ENCODE measurements around the gene ASIC3.

The ASIC3 gene

DNA sequence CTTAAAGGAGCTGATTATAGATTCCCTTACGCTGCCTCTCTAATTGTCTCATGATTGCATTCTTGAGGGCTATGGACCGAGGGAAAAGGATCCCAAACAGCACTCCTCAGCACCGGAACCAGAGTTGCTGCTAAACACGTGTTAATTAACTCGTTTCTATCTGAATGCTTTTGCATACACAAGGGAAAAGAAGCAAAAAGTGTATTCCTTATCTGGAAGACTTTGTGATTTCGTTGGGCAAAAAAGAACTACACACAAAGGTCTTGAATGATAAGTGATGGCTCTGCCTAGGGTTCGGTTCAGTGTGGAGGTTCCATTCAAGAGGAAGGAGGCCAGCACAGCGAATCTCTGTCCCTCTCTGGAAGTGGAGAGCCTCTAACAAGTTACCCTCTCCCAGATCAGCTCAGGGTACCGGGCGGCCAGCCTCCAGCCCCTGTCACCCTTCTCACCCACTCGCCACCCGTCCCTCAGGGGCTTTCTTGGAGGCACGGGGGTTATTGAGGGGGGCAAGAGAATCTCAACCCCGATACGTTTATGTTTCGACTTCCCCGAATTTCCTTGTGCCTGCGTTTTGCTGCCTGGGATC lies 10.5 kb downstream of the ASIC3 start:
- peak; percentile 68 for DNase-seq

- DNase-seq: peak; percentile 72
Observed at GRCh38 chr7:151059367-151060112, 11.2 kb downstream of the ASIC3 start, which contains the start of gene SLC4A2. TSS of gene SLC4A2 (plus strand) at chr7:151059589. CDS start at chr7:151061988, 2,399 bp downstream.

DNA sequence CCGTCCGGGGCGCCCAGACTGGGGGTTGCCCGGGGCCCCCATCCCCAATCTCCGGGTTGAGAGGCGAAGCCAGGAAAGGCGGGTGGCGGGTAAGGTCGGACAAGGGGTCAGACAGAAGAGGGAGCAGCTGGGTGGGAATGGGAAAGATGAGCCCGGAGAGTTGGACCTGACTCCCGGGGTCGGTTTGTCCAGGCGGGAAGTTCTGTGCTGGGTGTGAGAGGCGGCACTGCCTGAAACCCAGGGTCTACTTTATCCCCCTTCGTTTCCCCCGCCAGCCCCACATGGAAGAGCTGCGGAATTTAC lies 11.7 kb downstream of the ASIC3 start:
- DNase-seq: no peak

- DNase-seq: peak; percentile 15
Observed at GRCh38 chr7:151060416-151061212, 12.3 kb downstream of the ASIC3 start.

DNA sequence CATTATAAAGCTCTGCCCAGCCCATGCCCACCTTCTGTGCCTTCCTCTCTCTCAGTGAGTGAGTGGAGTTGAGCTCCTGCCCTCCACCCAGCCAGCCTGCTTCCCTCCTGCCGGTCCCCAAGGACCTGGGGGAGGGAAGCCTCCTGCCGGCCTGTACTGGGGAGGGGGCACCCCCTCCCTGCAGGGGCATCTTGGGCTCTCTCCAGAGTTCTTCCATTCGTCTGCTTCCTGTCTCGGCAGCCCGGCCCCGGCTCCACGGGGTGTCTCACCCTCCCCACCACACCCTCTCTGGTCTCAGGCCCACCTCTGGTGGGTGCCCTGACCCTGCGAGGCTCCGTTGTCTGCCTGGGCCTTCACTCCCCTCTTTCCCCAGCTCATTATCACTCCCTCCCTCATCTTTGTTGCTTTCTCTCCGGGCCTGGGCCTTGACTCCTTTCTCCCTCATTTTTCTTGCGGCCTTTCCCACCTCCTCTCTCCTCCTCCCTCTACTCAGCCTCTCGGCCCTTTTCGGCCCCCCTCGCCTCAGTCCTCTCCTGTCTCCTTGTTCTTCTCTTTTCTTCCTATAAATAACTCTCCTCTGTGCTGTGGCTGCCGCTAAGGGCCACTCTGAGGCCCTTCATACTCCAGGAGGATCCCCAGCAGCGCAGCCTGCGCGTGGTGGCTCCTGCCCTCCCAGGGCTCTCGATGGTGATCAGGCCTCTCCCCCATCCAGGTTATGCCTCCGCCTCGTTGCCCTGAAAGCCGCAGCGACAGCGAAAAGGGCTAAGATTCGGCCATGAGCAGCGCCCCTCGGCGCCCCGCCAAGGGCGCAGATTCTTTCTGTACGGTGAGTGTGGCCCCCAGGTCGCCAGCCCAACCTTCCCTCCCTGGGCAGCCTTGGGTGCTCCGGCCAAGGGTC lies 13.1 kb downstream of the ASIC3 start:
- DNase-seq: no peak

DNA sequence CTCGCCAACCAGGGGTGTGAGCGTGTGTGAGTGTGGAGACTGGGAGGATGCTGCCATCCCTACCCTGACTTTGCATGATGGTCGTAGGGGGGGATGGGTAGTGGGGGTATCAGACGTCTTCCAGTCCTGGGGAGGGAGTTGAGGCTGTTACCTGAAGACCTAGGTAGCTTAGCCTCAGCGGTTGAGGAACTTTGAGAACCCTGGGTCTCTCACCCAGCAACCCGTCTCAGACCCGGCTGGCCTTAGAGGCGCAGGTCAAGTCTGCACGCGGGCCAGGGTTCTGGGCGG lies 13.7 kb downstream of the ASIC3 start:
- DNase-seq: no peak

- no peak for DNase-seq
Observed at GRCh38 chr7:151062399-151063211, 14.3 kb downstream of the ASIC3 start.

GRCh38 chr7:151063212-151063561 lies 14.9 kb downstream of the ASIC3 start:
- DNase-seq: no peak

- DNase-seq: no peak
Observed at GRCh38 chr7:151064454-151064853, 16.1 kb downstream of the ASIC3 start.

GRCh38 chr7:151064993-151065392 lies 16.7 kb downstream of the ASIC3 start:
- DNase-seq: no peak

- no peak for DNase-seq
Observed at GRCh38 chr7:151065516-151065915, 17.2 kb downstream of the ASIC3 start.

GRCh38 chr7:151066273-151066974 lies 18.1 kb downstream of the ASIC3 start:
- no peak for DNase-seq

DNA sequence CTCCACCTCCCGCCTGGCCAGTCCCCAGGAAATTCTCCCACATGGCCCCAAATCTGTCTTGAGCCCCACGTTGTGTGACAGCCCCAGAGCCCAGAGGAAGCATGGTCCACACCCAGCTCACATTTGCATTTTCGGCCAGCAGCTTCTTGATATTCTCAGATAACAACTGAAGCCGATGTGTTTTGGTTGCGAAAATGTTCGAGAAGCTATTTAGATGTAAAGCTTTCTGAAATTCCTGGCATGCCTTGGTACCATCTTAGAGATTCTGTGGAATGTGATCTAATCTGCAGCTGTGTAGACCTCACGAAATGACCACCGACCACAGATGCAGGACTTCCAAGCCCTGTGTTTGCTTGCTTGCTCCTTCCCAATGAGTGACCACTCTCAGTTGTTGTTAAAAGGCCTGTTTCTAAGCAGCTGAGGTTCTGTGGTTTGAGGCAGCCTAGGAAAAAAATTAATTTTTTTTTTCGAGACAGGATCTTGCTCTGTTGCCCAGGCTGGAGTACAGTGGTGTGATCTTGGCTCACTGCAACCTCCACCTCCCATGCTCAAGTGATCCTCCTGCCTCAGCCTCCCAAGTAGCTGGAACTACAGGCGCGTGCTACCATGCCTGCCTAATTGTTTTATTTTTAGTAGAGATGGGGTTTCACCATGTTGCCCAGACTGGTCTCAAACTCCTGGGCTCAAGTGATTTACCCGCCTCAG lies 19.9 kb downstream of the ASIC3 start:
- DNase-seq: no peak

- DNase-seq: no peak
Observed at GRCh38 chr7:151069841-151070573, 21.7 kb downstream of the ASIC3 start.

DNA sequence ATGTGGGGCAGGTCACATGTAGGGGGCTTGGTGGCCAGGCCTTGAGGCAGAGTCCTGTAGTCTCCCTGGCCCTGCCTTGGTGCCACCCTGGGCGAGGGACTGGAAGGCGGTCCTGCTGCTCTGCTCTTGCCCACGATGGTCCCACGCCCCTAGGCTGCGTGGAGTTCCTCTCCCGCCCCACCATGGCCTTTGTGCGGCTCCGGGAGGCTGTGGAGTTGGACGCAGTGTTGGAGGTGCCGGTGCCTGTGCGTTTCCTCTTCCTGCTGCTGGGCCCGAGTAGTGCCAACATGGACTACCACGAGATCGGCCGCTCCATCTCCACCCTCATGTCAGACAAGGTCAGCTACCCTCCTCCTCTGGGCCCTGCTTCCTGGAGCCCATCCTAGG lies 22.2 kb downstream of the ASIC3 start:
- no peak for DNase-seq

- DNase-seq: no peak
Observed at GRCh38 chr7:151071032-151071866, 22.9 kb downstream of the ASIC3 start.

GRCh38 chr7:151073990-151074389 lies 25.7 kb downstream of the ASIC3 start:
- DNase-seq: no peak

DNA sequence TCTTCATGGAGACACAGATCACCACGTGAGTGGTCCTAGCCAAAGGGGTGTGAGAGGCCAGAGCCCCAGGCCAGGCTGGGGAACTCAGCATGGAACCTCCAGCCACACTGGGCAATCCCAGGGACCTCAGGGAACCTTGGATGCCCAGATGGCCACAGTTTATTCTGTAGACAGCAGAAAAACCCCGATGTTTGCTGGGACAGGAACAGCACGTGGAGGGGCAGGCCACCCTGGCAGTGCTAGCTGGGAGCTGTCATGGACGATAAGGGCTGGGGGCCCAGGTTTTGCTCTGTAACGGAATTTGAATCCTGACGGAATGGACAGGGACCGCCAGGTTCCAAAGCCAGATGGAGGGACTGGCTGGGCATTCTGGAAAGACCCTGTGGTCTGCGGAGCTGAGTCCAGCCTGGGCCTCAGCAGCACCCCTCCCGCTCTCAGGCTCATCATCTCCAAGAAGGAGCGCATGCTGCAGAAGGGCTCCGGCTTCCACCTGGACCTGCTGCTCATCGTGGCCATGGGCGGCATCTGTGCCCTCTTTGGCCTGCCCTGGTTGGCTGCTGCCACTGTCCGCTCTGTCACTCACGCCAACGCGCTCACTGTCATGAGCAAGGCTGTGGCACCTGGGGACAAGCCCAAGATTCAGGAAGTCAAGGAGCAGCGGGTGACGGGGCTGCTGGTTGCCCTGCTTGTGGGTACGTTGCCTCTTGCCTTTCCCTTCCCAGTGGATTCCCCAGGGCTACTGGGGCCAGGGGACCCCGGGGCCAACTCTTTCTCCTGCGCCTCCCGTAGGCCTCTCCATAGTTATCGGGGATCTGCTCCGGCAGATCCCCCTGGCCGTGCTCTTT lies 26.7 kb downstream of the ASIC3 start:
- DNase-seq: no peak

GRCh38 chr7:151075662-151075971 lies 27.3 kb downstream of the ASIC3 start:
- no peak for DNase-seq
